ENCODE results near the gene ZNF683. TPM values are rescaled to one million over a fixed set of nuclear protein-coding genes. Genes with fewer than 3 reads are reported as not detected.

Gene ZNF683
- total and polyA plus RNA-seq, 9 of the 15 experiments (the other 6 are each of a cell fraction or from before 2014, with no cell fraction given), result not detected

GRCh38 chr1:26408604-26409003 lies 36.1 kb upstream of the ZNF683 start (continued):
- peak; percentile 100 for TF ChIP-seq FOXK1 (CRISPR knock-in tag; IDR thresholded peaks at IDR 0.05; ENCODE audit: borderline replicate concordance)
- peak; percentile 78; the same call in 1 of the 2 replicates for TF ChIP-seq ZNF212 (CRISPR knock-in tag; IDR thresholded peaks at IDR 0.05)
- peak; percentile 100 for TF ChIP-seq ZNF282 (CRISPR knock-in tag; IDR thresholded peaks at IDR 0.05)
- peak; percentile 92; the same call in 1 of the 2 replicates for TF ChIP-seq ZBTB9 (CRISPR knock-in tag; IDR thresholded peaks at IDR 0.05)
- TF ChIP-seq DNMT1 (IDR thresholded peaks at IDR 0.05), result no peak
- peak; percentile 63; the same call in 1 of the 2 replicates for TF ChIP-seq ZFP1 (CRISPR knock-in tag; IDR thresholded peaks at IDR 0.05)
- TF ChIP-seq CEBPG (CRISPR knock-in tag; IDR thresholded peaks at IDR 0.05), result peak; percentile 78; the same call in 1 of the 2 replicates
- no peak for TF ChIP-seq CEBPG (tag; conservative IDR thresholded peaks at IDR 0.05 in 1 of 2, IDR thresholded peaks at IDR 0.05 in 1 of 2)
- peak; percentile 93 to 99 for TF ChIP-seq TEAD1 (CRISPR knock-in tag; IDR thresholded peaks at IDR 0.05)
- TF ChIP-seq IRF2 (CRISPR knock-in tag; IDR thresholded peaks at IDR 0.05), result peak; percentile 99
- TF ChIP-seq TGIF2 (CRISPR knock-in tag; IDR thresholded peaks at IDR 0.05), result peak; percentile 100
- no peak for TF ChIP-seq ESRRA (IDR thresholded peaks at IDR 0.05; ENCODE audit: borderline replicate concordance, low read depth)
- peak; percentile 79; the same call in 1 of the 2 replicates for TF ChIP-seq ELF4 (CRISPR knock-in tag; IDR thresholded peaks at IDR 0.05)
- TF ChIP-seq ZNF12 (CRISPR knock-in tag; IDR thresholded peaks at IDR 0.05), result peak; percentile 96
- peak; percentile 74 for TF ChIP-seq ZNF140 (CRISPR knock-in tag; IDR thresholded peaks at IDR 0.05)
- TF ChIP-seq IFI16 (CRISPR knock-in tag; IDR thresholded peaks at IDR 0.05), result peak; percentile 75
- no peak for TF ChIP-seq RBM34 (IDR thresholded peaks at IDR 0.05; ENCODE audit: borderline replicate concordance, insufficient read depth, low read length)
- peak; percentile 88 for TF ChIP-seq KLF6 (CRISPR knock-in tag; IDR thresholded peaks at IDR 0.05; ENCODE audit: borderline replicate concordance)
- no peak for TF ChIP-seq SMARCA5 (IDR thresholded peaks at IDR 0.05)
- TF ChIP-seq ZNF324 (CRISPR knock-in tag; IDR thresholded peaks at IDR 0.05), result 0 out of 2 replicates have a peak, but pooled peaks have one; percentile 28
- TF ChIP-seq ZNF175 (CRISPR knock-in tag; IDR thresholded peaks at IDR 0.05; ENCODE audit: low read depth), result peak; percentile 99
- TF ChIP-seq MYNN (IDR thresholded peaks at IDR 0.05), result no peak
- TF ChIP-seq MYNN (CRISPR knock-in tag; IDR thresholded peaks at IDR 0.05), result peak; percentile 97
- no peak for TF ChIP-seq CREB1 (IDR thresholded peaks at IDR 0.05)
- TF ChIP-seq CREB1 (CRISPR knock-in tag; IDR thresholded peaks at IDR 0.05), result peak; percentile 91
- TF ChIP-seq ZNF217 (CRISPR knock-in tag; IDR thresholded peaks at IDR 0.05), result peak; percentile 99
- peak; percentile 31; the same call in 1 of the 2 replicates for TF ChIP-seq SMARCC2 (IDR thresholded peaks at IDR 0.05; ENCODE audit: low read depth)
- TF ChIP-seq NCOA6 (IDR thresholded peaks at IDR 0.05), result peak; percentile 100
- TF ChIP-seq, protein P1, sequence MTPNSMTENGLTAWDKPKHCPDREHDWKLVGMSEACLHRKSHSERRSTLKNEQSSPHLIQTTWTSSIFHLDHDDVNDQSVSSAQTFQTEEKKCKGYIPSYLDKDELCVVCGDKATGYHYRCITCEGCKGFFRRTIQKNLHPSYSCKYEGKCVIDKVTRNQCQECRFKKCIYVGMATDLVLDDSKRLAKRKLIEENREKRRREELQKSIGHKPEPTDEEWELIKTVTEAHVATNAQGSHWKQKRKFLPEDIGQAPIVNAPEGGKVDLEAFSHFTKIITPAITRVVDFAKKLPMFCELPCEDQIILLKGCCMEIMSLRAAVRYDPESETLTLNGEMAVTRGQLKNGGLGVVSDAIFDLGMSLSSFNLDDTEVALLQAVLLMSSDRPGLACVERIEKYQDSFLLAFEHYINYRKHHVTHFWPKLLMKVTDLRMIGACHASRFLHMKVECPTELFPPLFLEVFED (CRISPR knock-in tag; conservative IDR thresholded peaks at IDR 0.05), result peak; percentile 82
- peak in 1 of 2 experiments; percentile 98; a peak in 2 of 4 replicates for TF ChIP-seq SRF (CRISPR knock-in tag; IDR thresholded peaks at IDR 0.05)
